HepG2 (cell line): Measurements from ENCODE around the gene ZNF225. TPM values are rescaled to one million over a fixed set of nuclear protein-coding genes. Genes with fewer than 3 reads are reported as not detected.

Experiments used
- ATAC-seq: fragments of 200-7000 bp; cut with Tn5 transposase; 3 replicates; pipeline ENCODE4 v1.9.1; 2020; ENCODE audit warnings: mild to moderate bottlenecking, moderate library complexity
- BruUV-seq: library from RNA; stranded (reverse); fragments of 400-500 nt; replicated peaks from 2 replicates; lab custom pipeline; 2021; lab: Mats Ljungman, UMichigan
- CTCF ChIA-PET: fragments of 300-600 bp; formaldehyde crosslinking; extraction: SDS; loops from one replicate; lab custom pipeline; 2021; ENCODE audit warnings: low total read pairs, inconsistent platforms, low intra/inter-chr PET ratio; lab: Yijun Ruan, JAX
- POLR2A ChIA-PET: fragments of 350-600 bp; sonication (Branson Sonifier 250); formaldehyde crosslinking; loops from one replicate; lab custom pipeline; 2020; ENCODE audit warnings: antibody characterized with exemption, inconsistent platforms; lab: Yijun Ruan, JAX
- DNase-seq: peaks from one replicate; pipeline ENCODE4 v3.0.0-alpha.2; 2015; ENCODE audit warnings: low spot score
- FAIRE-seq: peaks from 3 replicates; lab custom pipeline; 2011; peaks lifted over from hg19 to GRCh38; lab: Jason Lieb, UNC
- H2AFZ ChIP-seq: one replicate; pipeline ENCODE4 v1.6.1; 2011; ENCODE audit warnings: low read length, inconsistent platforms
- H3K27ac ChIP-seq: fragments of 300-600 bp; 3 replicates; pipeline ENCODE4 v1.8.0; 2011; ENCODE audit warnings: mixed run types, mild to moderate bottlenecking, mixed read lengths, low read length, inconsistent platforms; ENCODE audit not compliant: insufficient read depth; ENCODE audit errors: extremely low read length
- H3K27me3 ChIP-seq, 2 experiments: fragments of 200-600 bp in 1 of 2; 2 replicates in 1 of 2; 3 replicates in 1 of 2; pipeline versions ENCODE4 v1.6.0 to v1.8.0; 2011; ENCODE audit warnings: low read length in 2 of 2, mild to moderate bottlenecking in 2 of 2, moderate library complexity in 2 of 2, inconsistent platforms in 1 of 2; ENCODE audit not compliant: insufficient read depth in 2 of 2, control insufficient read depth in 1 of 2
- H3K36me3 ChIP-seq, 2 experiments: fragments of 200-600 bp in 1 of 2; replicated peaks in 1 of 2; 2 replicates in 1 of 2; 3 replicates in 1 of 2; pipeline versions ENCODE4 v1.5.1 to v1.8.0; 2011; ENCODE audit warnings: low read length in 2 of 2, inconsistent platforms in 1 of 2; ENCODE audit not compliant: insufficient read depth in 2 of 2, control insufficient read depth in 1 of 2
- H3K4me1 ChIP-seq: 2 replicates; pipeline ENCODE4 v1.5.1; 2012; ENCODE audit warnings: low read length, inconsistent platforms; ENCODE audit not compliant: insufficient read depth
- H3K4me2 ChIP-seq: 2 replicates; pipeline ENCODE4 v1.6.0; 2011; ENCODE audit warnings: low read depth, low read length, inconsistent platforms
- H3K4me3 ChIP-seq, 3 experiments: fragments of 200-600 bp in 1 of 3; sonication (generic), shearing (Covaris generic) in 1 of 3; replicated peaks in 1 of 3; 2 replicates each; pipeline ENCODE4 v1.5.1; 2011 to 2016; ENCODE audit warnings: low read length in 3 of 3, inconsistent platforms in 2 of 3, low read depth in 2 of 3, mild to moderate bottlenecking in 2 of 3, control low read depth in 1 of 3, mixed read lengths in 1 of 3; ENCODE audit not compliant: insufficient read depth in 1 of 3
- H3K79me2 ChIP-seq: one replicate; pipeline ENCODE4 v1.6.1; 2011; ENCODE audit warnings: low read length, inconsistent platforms; ENCODE audit not compliant: insufficient read depth
- H3K9ac ChIP-seq: 2 replicates; pipeline ENCODE4 v1.6.0; 2011; ENCODE audit warnings: mild to moderate bottlenecking, low read depth, low read length, inconsistent platforms; ENCODE audit not compliant: insufficient read depth
- H3K9me3 ChIP-seq: 2 replicates; pipeline ENCODE4 v1.5.1; 2012; ENCODE audit warnings: mild to moderate bottlenecking, low read length
- H4K20me1 ChIP-seq: 2 replicates; pipeline ENCODE4 v1.6.0; 2011; ENCODE audit warnings: inconsistent platforms, mild to moderate bottlenecking, low read length, moderate library complexity; ENCODE audit not compliant: insufficient read depth
- ELF3 ChIP-seq: IDR thresholded peaks from 2 replicates; pipeline ENCODE4 v1.6.1; 2016; ENCODE audit warnings: missing genetic modification reagents, missing compliant biosample characterization
- NCOA2 ChIP-seq: sonication (generic); formaldehyde crosslinking; IDR thresholded peaks from 2 replicates; pipeline ENCODE4 v1.8.0; 2022; ENCODE audit warnings: inconsistent platforms
- PHF20 ChIP-seq: sonication (generic); formaldehyde crosslinking; IDR thresholded peaks from 2 replicates; pipeline ENCODE4 v1.5.0; 2020; ENCODE audit warnings: mild to moderate bottlenecking, missing genetic modification reagents
- RCOR2 ChIP-seq: IDR thresholded peaks from 2 replicates; pipeline ENCODE4 v1.6.1; 2016; ENCODE audit warnings: missing biosample characterization, missing genetic modification reagents
- TBP ChIP-seq: sonication (generic); formaldehyde crosslinking; IDR thresholded peaks from 2 replicates; pipeline ENCODE4 v1.5.0; 2020; ENCODE audit warnings: missing genetic modification reagents
- TRIM24 ChIP-seq: sonication (generic); formaldehyde crosslinking; IDR thresholded peaks from 2 replicates; pipeline ENCODE4 v1.8.0; 2022; ENCODE audit warnings: mild to moderate bottlenecking, missing genetic modification reagents
- ZNF160 ChIP-seq: sonication (generic); formaldehyde crosslinking; IDR thresholded peaks from 2 replicates; pipeline ENCODE4 v1.8.0; 2022; ENCODE audit warnings: mild to moderate bottlenecking, inconsistent platforms, missing genetic modification reagents
- ZNF180 ChIP-seq: sonication (generic); formaldehyde crosslinking; IDR thresholded peaks from 2 replicates; pipeline ENCODE4 v1.4.0; 2020; ENCODE audit warnings: low read depth, missing genetic modification reagents, borderline replicate concordance
- ZSCAN9 ChIP-seq: IDR thresholded peaks from 2 replicates; pipeline ENCODE4 v1.6.1; 2016; ENCODE audit warnings: borderline replicate concordance
- WGBS: methylation state at CpG from one replicate; pipeline ENCODE4 v1.1.6; 2017; ENCODE audit warnings: low lambda C conversion rate; 5-methylcytosine and 5-hydroxymethylcytosine counted together
- in situ Hi-C: cut with HindIII; loops from 2 replicates; pipeline ENCODE4 v1.10.0; 2017; ENCODE audit warnings: low pct_unique_long_range_greater_than_20kb; ENCODE audit not compliant: extremely low pct_ligation_motif_present
- intact Hi-C: fragments of 100-400 bp; cut with micrococcal nuclease; formaldehyde crosslinking; loops from one replicate; pipeline ENCODE4 v1.10.0; 2022; ENCODE audit not compliant: unreplicated experiment
- polyA plus RNA-seq, 8 experiments: library from polyadenylated mRNA; depleted of rRNA in 3 of 8; stranded (reverse) in 7 of 8; unstranded in 1 of 8; fragments of >200 nt; fragmentation: Illumina TruSeq in 4 of 8; extraction: Trizol in 4 of 8; gene quantifications; 2 replicates each; pipeline versions ENCODE4 v1.2.1 to v1.2.3, GENCODE V29; 2011 to 2016; ENCODE audit warnings: low read depth in 4 of 8, missing spikeins in 1 of 8, mixed read lengths in 1 of 8; ENCODE audit not compliant: insufficient read depth in 1 of 8
- total RNA-seq, 5 experiments: library from RNA; depleted of rRNA; stranded (reverse); fragments of >200 nt; fragmentation: Illumina TruSeq; extraction: Trizol; gene quantifications; 2 replicates each; pipeline ENCODE4 v1.2.3, GENCODE V29; 2016; ENCODE audit warnings: low read depth in 1 of 5
- TF ChIP-seq, protein P1 (sequence below): sonication (generic); formaldehyde crosslinking; IDR thresholded peaks from 2 replicates; pipeline ENCODE4 v1.8.1; 2023; ENCODE audit warnings: missing genetic modification reagents, inconsistent platforms, borderline replicate concordance
- TF ChIP-seq, protein P2 (sequence below): IDR thresholded peaks from 2 replicates; pipeline ENCODE4 v1.6.1; 2016; ENCODE audit warnings: low read depth, borderline replicate concordance
- TF ChIP-seq, protein P3 (sequence below): sonication (generic); formaldehyde crosslinking; IDR thresholded peaks from 2 replicates; pipeline ENCODE4 v1.8.1; 2023; ENCODE audit warnings: mild to moderate bottlenecking, missing genetic modification reagents
- TF ChIP-seq, protein P4 (sequence below): sonication (generic); formaldehyde crosslinking; IDR thresholded peaks from 2 replicates; pipeline ENCODE4 v1.8.0; 2022; ENCODE audit warnings: mild to moderate bottlenecking, missing genetic modification reagents, moderate library complexity
- TF ChIP-seq, protein P5 (sequence below): sonication (generic); formaldehyde crosslinking; IDR thresholded peaks from 2 replicates; pipeline ENCODE4 v1.4.0; 2020; ENCODE audit warnings: missing genetic modification reagents, mild to moderate bottlenecking, borderline replicate concordance

ZNF225 gene
- total and polyA plus RNA-seq, 2 of the 13 experiments (the other 11 are each of a cell fraction or from before 2014, with no cell fraction given), result 0.87 to 3.3 TPM

DNA sequence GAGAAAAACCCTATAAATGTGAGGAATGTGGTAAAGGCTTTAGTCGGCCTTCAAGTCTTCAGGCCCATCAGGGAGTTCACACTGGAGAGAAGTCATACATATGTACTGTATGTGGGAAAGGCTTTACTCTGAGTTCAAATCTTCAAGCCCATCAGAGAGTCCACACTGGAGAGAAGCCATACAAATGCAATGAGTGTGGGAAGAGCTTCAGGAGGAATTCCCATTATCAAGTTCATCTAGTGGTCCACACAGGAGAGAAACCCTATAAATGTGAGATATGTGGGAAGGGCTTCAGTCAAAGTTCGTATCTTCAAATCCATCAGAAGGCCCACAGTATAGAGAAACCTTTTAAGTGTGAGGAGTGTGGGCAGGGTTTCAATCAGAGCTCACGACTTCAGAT is 63.4 kb downstream of the ZNF225 start:
- H2AFZ ChIP-seq, result no peak overlapping the region
- BruUV-seq, result no TSS peak
- TF ChIP-seq TBP (CRISPR knock-in tag), result no peak
- TF ChIP-seq ELF3 (CRISPR knock-in tag), result no peak
- in situ Hi-C loops, result no loop called here
- POLR2A ChIA-PET, result interaction anchor here (1.1 to 2.4 kb wide), 2 partner anchors 12 to 36 kb away, joined by 3 to 11 read pairs; partner anchors contain the start of genes ZNF226 and ZNF227
- H3K9me3 ChIP-seq, result peaks cover 21% of the 10 kb centered on the region; the same call in 1 of the 2 replicates
- H3K79me2 ChIP-seq, result no peaks in the 10 kb centered on the region
- H3K4me1 ChIP-seq, result no peaks in the 10 kb centered on the region
- H3K36me3 ChIP-seq, result peaks cover 11 to 57% of the 10 kb centered on the region in 2 experiments
- no peaks in the 10 kb centered on the region for H4K20me1 ChIP-seq
- H3K4me2 ChIP-seq, result no peak overlapping the region
- no peak for ATAC-seq
- WGBS, result 100% methylated on average over 3 of the region's 3 CpGs
- no peaks in the 10 kb centered on the region for H3K27me3 ChIP-seq
- FAIRE-seq, result no peak
- H3K9ac ChIP-seq, result no peak overlapping the region
- no peak overlapping the region for H3K4me3 ChIP-seq
- H3K27ac ChIP-seq, result no peak overlapping the region
- DNase-seq, result no peak
- CTCF ChIA-PET, result no interaction called here
- intact Hi-C loops, result no loop called here

DNA sequence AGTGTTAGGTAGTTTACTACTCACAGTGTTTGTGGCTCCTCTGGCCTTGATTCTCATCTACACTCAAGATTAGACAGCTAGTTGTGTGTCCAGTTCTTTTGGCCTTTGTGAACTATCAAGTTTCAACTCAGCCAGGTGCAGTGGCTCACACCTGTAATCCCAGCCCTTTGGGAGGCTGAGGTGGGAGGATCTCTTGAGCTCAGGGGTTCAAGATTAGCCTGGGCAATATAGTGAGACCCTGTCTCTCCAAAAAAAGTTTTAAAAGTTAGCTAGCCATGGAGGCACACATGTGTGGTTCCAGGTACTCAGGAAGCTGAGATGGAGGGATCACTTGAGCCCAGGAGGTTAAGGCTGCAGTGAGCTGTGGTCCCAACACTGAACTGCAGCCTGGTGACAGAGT is 67.8 kb downstream of the ZNF225 start:
- BruUV-seq, result no TSS peak
- POLR2A ChIA-PET, result no interaction called here
- CTCF ChIA-PET, result no interaction called here
- no peak for TF ChIP-seq ZNF160
- no peak for TF ChIP-seq ZSCAN9 (CRISPR knock-in tag)
- TF ChIP-seq, protein P1, sequence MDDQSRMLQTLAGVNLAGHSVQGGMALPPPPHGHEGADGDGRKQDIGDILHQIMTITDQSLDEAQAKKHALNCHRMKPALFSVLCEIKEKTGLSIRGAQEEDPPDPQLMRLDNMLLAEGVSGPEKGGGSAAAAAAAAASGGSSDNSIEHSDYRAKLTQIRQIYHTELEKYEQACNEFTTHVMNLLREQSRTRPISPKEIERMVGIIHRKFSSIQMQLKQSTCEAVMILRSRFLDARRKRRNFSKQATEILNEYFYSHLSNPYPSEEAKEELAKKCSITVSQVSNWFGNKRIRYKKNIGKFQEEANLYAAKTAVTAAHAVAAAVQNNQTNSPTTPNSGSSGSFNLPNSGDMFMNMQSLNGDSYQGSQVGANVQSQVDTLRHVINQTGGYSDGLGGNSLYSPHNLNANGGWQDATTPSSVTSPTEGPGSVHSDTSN, result no peak
- no peak for TF ChIP-seq NCOA2 (CRISPR knock-in tag)
- TF ChIP-seq, protein P2, sequence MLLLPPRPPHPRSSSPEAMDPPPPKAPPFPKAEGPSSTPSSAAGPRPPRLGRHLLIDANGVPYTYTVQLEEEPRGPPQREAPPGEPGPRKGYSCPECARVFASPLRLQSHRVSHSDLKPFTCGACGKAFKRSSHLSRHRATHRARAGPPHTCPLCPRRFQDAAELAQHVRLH (CRISPR knock-in tag), result no peak
- TF ChIP-seq, protein P3, sequence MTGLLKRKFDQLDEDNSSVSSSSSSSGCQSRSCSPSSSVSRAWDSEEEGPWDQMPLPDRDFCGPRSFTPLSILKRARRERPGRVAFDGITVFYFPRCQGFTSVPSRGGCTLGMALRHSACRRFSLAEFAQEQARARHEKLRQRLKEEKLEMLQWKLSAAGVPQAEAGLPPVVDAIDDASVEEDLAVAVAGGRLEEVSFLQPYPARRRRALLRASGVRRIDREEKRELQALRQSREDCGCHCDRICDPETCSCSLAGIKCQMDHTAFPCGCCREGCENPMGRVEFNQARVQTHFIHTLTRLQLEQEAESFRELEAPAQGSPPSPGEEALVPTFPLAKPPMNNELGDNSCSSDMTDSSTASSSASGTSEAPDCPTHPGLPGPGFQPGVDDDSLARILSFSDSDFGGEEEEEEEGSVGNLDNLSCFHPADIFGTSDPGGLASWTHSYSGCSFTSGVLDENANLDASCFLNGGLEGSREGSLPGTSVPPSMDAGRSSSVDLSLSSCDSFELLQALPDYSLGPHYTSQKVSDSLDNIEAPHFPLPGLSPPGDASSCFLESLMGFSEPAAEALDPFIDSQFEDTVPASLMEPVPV (CRISPR knock-in tag), result no peak
- TF ChIP-seq PHF20 (CRISPR knock-in tag), result no peak
- TF ChIP-seq, protein P4, sequence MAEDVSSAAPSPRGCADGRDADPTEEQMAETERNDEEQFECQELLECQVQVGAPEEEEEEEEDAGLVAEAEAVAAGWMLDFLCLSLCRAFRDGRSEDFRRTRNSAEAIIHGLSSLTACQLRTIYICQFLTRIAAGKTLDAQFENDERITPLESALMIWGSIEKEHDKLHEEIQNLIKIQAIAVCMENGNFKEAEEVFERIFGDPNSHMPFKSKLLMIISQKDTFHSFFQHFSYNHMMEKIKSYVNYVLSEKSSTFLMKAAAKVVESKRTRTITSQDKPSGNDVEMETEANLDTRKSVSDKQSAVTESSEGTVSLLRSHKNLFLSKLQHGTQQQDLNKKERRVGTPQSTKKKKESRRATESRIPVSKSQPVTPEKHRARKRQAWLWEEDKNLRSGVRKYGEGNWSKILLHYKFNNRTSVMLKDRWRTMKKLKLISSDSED (CRISPR knock-in tag), result no peak
- TF ChIP-seq, protein P5, sequence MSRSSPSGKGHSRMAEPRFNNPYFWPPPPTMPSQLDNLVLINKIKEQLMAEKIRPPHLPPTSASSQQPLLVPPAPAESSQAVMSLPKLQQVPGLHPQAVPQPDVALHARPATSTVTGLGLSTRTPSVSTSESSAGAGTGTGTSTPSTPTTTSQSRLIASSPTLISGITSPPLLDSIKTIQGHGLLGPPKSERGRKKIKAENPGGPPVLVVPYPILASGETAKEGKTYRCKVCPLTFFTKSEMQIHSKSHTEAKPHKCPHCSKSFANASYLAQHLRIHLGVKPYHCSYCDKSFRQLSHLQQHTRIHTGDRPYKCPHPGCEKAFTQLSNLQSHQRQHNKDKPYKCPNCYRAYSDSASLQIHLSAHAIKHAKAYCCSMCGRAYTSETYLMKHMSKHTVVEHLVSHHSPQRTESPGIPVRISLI (CRISPR knock-in tag), result no peak
- no peak for TF ChIP-seq ZNF180
- no peak for TF ChIP-seq RCOR2 (CRISPR knock-in tag)
- no peak for TF ChIP-seq TRIM24

More for the DNA sequence above, 67.8 kb downstream of the ZNF225 start:
- Histone ChIP-seq H3K27me3 (no peaks in the 10 kb centered on the region), H3K36me3 (peaks cover 0 to 13% of the 10 kb centered on the region in 2 experiments; a peak in 2 of 5 replicates), H2AFZ (no peak overlapping the region), H3K4me2 (no peak overlapping the region), H4K20me1 (no peaks in the 10 kb centered on the region), H3K9me3 (peaks cover 27% of the 10 kb centered on the region; the same call in 1 of the 2 replicates), H3K9ac (no peak overlapping the region), H3K79me2 (no peaks in the 10 kb centered on the region), H3K4me1 (no peaks in the 10 kb centered on the region), H3K4me3 (no peak overlapping the region), H3K27ac (no peak overlapping the region)
- ATAC-seq (no peak), DNase-seq (no peak), FAIRE-seq (no peak)
- in situ Hi-C loops (no loop called here), intact Hi-C loops (no loop called here)
